M059J (cell line): ENCODE measurements around the gene CLCNKA. TPM values are rescaled to one million over a fixed set of nuclear protein-coding genes. Genes with fewer than 3 reads are reported as not detected.
"Not testable (repeated sequence)": the region's sequence is repeated elsewhere in the genome, so short reads cannot be mapped to it uniquely, and the experiment has no call there.

Experiments used
- DNase-seq: peaks from one replicate; pipeline ENCODE4 v3.0.0-alpha.2; 2012; ENCODE audit warnings: low read depth
- total RNA-seq: library from RNA; depleted of rRNA; stranded (reverse); fragments of >200 nt; shearing (Covaris generic); gene quantifications from 2 replicates; pipeline ENCODE4 v1.2.3, GENCODE V29; 2014

The CLCNKA gene
- total RNA-seq, 1 experiment from 2014 or later = 0.42 TPM

- no peak for DNase-seq
These were observed 20.3 kb downstream of the CLCNKA start for GRCh38 chr1:16042096-16042495.

- DNase-seq = not testable (repeated sequence)
These were observed 20.8 kb downstream of the CLCNKA start for GRCh38 chr1:16042654-16043053.

GRCh38 chr1:16043521-16043920 lies 21.7 kb downstream of the CLCNKA start, which contains the start of gene CLCNKB:
TSS of gene CLCNKB (plus strand) at chr1:16043782. CDS start at chr1:16044493, 711 bp downstream.
- no peak for DNase-seq

GRCh38 chr1:16043950-16044349 lies 22.1 kb downstream of the CLCNKA start:
- no peak for DNase-seq

- DNase-seq = peak; percentile 60
These were observed 25.0 kb downstream of the CLCNKA start for GRCh38 chr1:16046842-16047241.

- DNase-seq = no peak
These were observed 26.1 kb downstream of the CLCNKA start for GRCh38 chr1:16047791-16048475.

- peak; percentile 44 for DNase-seq
These were observed 26.8 kb downstream of the CLCNKA start for GRCh38 chr1:16048573-16049189.

- DNase-seq = no peak
These were observed 28.5 kb downstream of the CLCNKA start for GRCh38 chr1:16050328-16050727.

GRCh38 chr1:16051039-16051438 lies 29.2 kb downstream of the CLCNKA start:
- no peak for DNase-seq

GRCh38 chr1:16051949-16052348 lies 30.1 kb downstream of the CLCNKA start:
- not testable (repeated sequence) for DNase-seq

GRCh38 chr1:16053781-16054502 lies 32.1 kb downstream of the CLCNKA start:
- DNase-seq = no peak

- no peak for DNase-seq
These were observed 33.0 kb downstream of the CLCNKA start for GRCh38 chr1:16054598-16055540.

GRCh38 chr1:16055613-16056520 lies 34.0 kb downstream of the CLCNKA start:
- DNase-seq = peak; percentile 77

GRCh38 chr1:16056521-16056912 lies 34.7 kb downstream of the CLCNKA start:
- DNase-seq = not testable (repeated sequence)

GRCh38 chr1:16057314-16057915 lies 35.6 kb downstream of the CLCNKA start:
- not testable (repeated sequence) for DNase-seq

GRCh38 chr1:16058394-16059120 lies 36.7 kb downstream of the CLCNKA start:
- not testable (repeated sequence) for DNase-seq

GRCh38 chr1:16061266-16061665 lies 39.4 kb downstream of the CLCNKA start:
- no peak for DNase-seq

- DNase-seq = not testable (repeated sequence)
These were observed 40.3 kb downstream of the CLCNKA start for GRCh38 chr1:16061989-16062686.

GRCh38 chr1:16062687-16063075 lies 40.8 kb downstream of the CLCNKA start:
- not testable (repeated sequence) for DNase-seq
